PC-9 (cell line): ENCODE measurements around the gene UTP15.

Source experiments
- CTCF ChIP-seq: fragments of 200-600 bp; sonication (generic); conservative IDR thresholded peaks from 2 replicates; pipeline ENCODE4 v1.6.1; 2017; ENCODE audit warnings: mixed run types, antibody characterized with exemption, mild to moderate bottlenecking, moderate library complexity
- EZH2 ChIP-seq: fragments of 200-600 bp; sonication (generic); IDR thresholded peaks from 2 replicates; pipeline ENCODE4 v1.8.0; 2017; ENCODE audit warnings: antibody characterized with exemption, low read depth

GRCh38 chr5:73519531-73520283, 45.8 kb upstream of the UTP15 start:
- TF ChIP-seq CTCF (peak; percentile 80), EZH2 (no peak)
